OCI-LY7 (cell line): ENCODE results near the gene ATP6V0E2. TPM values are rescaled to one million over a fixed set of nuclear protein-coding genes. Genes with fewer than 3 reads are reported as not detected.
"Not testable (repeated sequence)": the region's sequence is repeated elsewhere in the genome, so short reads cannot be mapped to it uniquely, and the experiment has no call there.

Experiments used
- BruUV-seq: library from RNA; stranded (reverse); fragments of 400-500 nt; replicated peaks from 2 replicates; lab custom pipeline; 2021; lab: Mats Ljungman, UMichigan
- CTCF ChIA-PET: fragments of 300-600 bp; sonication (Branson Sonifier 250); formaldehyde crosslinking; loops from one replicate; lab custom pipeline; 2022; ENCODE audit warnings: antibody characterized with exemption; ENCODE audit not compliant: unreplicated experiment; lab: Charles Lee
- POLR2A ChIA-PET: fragments of 300-600 bp; sonication (Branson Sonifier 250); formaldehyde crosslinking; loops from one replicate; lab custom pipeline; 2022; ENCODE audit warnings: antibody characterized with exemption; lab: Charles Lee
- DNase-seq: peaks from one replicate; pipeline ENCODE4 v3.0.0-alpha.2; 2015; ENCODE audit warnings: low spot score
- H2AFZ ChIP-seq: fragments of 200-600 bp; sonication (generic), shearing (Covaris generic); 2 replicates; pipeline ENCODE4 v1.6.1; 2014; ENCODE audit warnings: mild to moderate bottlenecking, antibody characterized with exemption, low read length, moderate library complexity
- H3K27ac ChIP-seq: fragments of 200-600 bp; sonication (generic); 2 replicates; pipeline ENCODE4 v1.5.1; 2014; ENCODE audit warnings: mixed run types, low read depth, mild to moderate bottlenecking, moderate library complexity, low read length, inconsistent platforms; ENCODE audit not compliant: poor library complexity, severe bottlenecking
- H3K36me3 ChIP-seq: fragments of 200-600 bp; sonication (generic); 2 replicates; pipeline ENCODE4 v1.6.1; 2014; ENCODE audit warnings: mild to moderate bottlenecking, antibody characterized with exemption, low read length, moderate library complexity, mixed read lengths; ENCODE audit not compliant: insufficient read depth
- H3K4me1 ChIP-seq: fragments of 200-600 bp; sonication (generic); 2 replicates; pipeline ENCODE4 v1.5.1; 2014; ENCODE audit warnings: mild to moderate bottlenecking, low read length; ENCODE audit not compliant: insufficient read depth, poor library complexity, severe bottlenecking
- H3K4me2 ChIP-seq: fragments of 200-600 bp; sonication (generic); 2 replicates; pipeline ENCODE4 v1.6.1; 2014; ENCODE audit warnings: mild to moderate bottlenecking, low read length
- H3K4me3 ChIP-seq: fragments of 200-600 bp; sonication (generic); 2 replicates; pipeline ENCODE4 v1.5.1; 2014; ENCODE audit warnings: mild to moderate bottlenecking, low read depth, low read length; ENCODE audit not compliant: poor library complexity, severe bottlenecking
- H3K79me2 ChIP-seq: fragments of 200-600 bp; sonication (generic); 2 replicates; pipeline ENCODE4 v1.6.1; 2016; ENCODE audit warnings: low read depth, mild to moderate bottlenecking, low read length, moderate library complexity, mixed read lengths; ENCODE audit not compliant: insufficient read depth
- H3K9me2 ChIP-seq: fragments of 200-600 bp; sonication (generic); 2 replicates; pipeline ENCODE4 v1.6.1; 2016; ENCODE audit warnings: mild to moderate bottlenecking, low read length, mixed read lengths; ENCODE audit not compliant: insufficient read depth
- H3K9me3 ChIP-seq: fragments of 200-600 bp; sonication (generic); 2 replicates; pipeline ENCODE4 v1.6.1; 2014; ENCODE audit warnings: mild to moderate bottlenecking, mixed run types, low read length, mixed read lengths
- H4K20me1 ChIP-seq: fragments of 200-600 bp; sonication (generic); 2 replicates; pipeline ENCODE4 v1.6.1; 2014; ENCODE audit warnings: mild to moderate bottlenecking, antibody characterized with exemption, low read length, moderate library complexity, mixed read lengths; ENCODE audit not compliant: insufficient read depth
- EZH2phosphoT487 ChIP-seq: fragments of 200-600 bp; sonication (generic); IDR thresholded peaks from 2 replicates; pipeline ENCODE4 v1.6.1; 2018; ENCODE audit warnings: low read depth, borderline replicate concordance, mild to moderate bottlenecking, mixed run types, antibody characterized with exemption, low read length, moderate library complexity, mixed read lengths
- intact Hi-C: fragments of 100-400 bp; cut with micrococcal nuclease; formaldehyde crosslinking; loops from one replicate; pipeline ENCODE4 v1.10.0; 2022; ENCODE audit not compliant: unreplicated experiment
- total RNA-seq, 2 experiments: library from RNA; depleted of rRNA in 1 of 2; stranded (reverse); fragments of >200 nt in 1 of 2; shearing (Covaris generic) in 1 of 2; gene quantifications; 2 replicates each; pipeline ENCODE4 v1.2.3, GENCODE V29; 2014 to 2022
- TF ChIP-seq, protein P1 (sequence below): fragments of 200-600 bp; sonication (generic); conservative IDR thresholded peaks from 2 replicates; pipeline ENCODE4 v1.5.1; 2014; ENCODE audit warnings: mild to moderate bottlenecking, antibody characterized with exemption, low read length, moderate library complexity, mixed read lengths

The ATP6V0E2 gene
- total RNA-seq, 2 experiments from 2014 or later, result 38.6 to 48.1 TPM

DNA sequence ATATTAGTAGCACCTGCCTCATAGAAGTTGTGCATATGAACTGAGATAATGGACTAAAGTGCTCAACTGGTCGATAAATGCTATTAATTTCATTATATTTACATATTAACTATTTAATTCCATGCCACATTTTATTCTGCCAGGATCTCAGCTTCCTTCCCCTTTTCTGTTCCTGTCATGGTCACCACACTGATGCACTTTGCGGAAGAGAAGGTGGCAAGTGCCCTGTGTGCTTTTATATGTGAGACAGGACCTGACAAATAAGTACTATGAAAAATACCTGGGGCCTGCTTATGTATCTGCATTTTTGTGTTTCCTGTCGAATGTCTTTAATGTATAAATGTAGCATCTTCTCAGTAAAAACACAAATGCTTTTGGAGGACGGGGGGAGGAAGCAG, 12.2 kb downstream of the ATP6V0E2 start:
- Histone ChIP-seq H3K36me3 (no peaks in the 10 kb centered on the region), H2AFZ (no peak overlapping the region), H3K27ac (no peak overlapping the region), H4K20me1 (no peaks in the 10 kb centered on the region), H3K79me2 (no peaks in the 10 kb centered on the region), H3K9me3 (no peaks in the 10 kb centered on the region), H3K4me2 (no peak overlapping the region), H3K9me2 (no peaks in the 10 kb centered on the region), H3K4me1 (no peaks in the 10 kb centered on the region), H3K4me3 (no peak overlapping the region)
- DNase-seq, result no peak
- POLR2A ChIA-PET, result interaction anchor here (0.7 kb wide), 1 partner anchor 14 kb away, joined by 4 read pairs; no protein-coding TSS in a partner anchor
- intact Hi-C loops, result no loop called here
- no TSS peak for BruUV-seq
- TF ChIP-seq EZH2phosphoT487, result no peak
- TF ChIP-seq, protein P1, sequence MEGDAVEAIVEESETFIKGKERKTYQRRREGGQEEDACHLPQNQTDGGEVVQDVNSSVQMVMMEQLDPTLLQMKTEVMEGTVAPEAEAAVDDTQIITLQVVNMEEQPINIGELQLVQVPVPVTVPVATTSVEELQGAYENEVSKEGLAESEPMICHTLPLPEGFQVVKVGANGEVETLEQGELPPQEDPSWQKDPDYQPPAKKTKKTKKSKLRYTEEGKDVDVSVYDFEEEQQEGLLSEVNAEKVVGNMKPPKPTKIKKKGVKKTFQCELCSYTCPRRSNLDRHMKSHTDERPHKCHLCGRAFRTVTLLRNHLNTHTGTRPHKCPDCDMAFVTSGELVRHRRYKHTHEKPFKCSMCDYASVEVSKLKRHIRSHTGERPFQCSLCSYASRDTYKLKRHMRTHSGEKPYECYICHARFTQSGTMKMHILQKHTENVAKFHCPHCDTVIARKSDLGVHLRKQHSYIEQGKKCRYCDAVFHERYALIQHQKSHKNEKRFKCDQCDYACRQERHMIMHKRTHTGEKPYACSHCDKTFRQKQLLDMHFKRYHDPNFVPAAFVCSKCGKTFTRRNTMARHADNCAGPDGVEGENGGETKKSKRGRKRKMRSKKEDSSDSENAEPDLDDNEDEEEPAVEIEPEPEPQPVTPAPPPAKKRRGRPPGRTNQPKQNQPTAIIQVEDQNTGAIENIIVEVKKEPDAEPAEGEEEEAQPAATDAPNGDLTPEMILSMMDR, result no peak
- CTCF ChIA-PET, result no interaction called here

DNA sequence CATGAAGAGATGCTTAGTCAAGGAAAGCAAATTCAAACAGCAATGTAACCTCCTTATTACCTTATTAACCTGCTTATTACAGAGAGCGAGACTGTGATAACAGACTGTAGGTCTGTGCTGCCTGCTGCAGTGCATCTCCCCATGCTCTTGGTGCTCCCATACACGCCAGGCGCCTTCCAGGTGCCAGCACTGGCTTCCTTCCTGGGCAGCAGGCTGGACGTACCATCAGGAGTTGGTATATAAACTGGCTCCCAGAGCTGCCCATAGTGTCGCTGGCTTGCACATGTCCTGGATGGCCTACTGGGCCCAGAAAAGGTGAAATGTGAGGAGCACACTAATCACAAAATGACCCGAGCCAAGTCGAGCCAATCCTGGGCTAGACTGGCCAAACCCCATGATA, 13.5 kb downstream of the ATP6V0E2 start:
- CTCF ChIA-PET, result no interaction called here

DNA sequence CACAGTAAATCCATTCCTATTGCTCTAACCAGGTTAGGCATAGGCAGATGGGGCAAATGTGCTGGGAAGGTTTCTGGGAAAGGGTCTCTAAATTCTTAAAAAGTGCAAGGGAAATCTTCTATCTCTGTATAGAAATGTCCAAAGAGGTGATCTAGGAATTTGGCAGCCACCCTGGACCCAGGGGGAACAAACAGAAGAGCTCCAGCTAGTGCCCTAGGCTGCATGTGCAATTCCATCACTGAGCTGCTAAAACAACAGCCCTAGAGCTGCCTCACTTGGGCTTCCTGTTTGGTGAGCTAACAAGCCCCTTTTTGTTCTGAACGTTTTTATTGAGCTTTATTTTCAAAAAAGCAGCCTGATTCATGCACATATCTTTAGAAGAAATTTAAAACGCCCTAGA, 16.9 kb downstream of the ATP6V0E2 start:
- H3K79me2 ChIP-seq, H2AFZ ChIP-seq, H3K4me3 ChIP-seq, H3K36me3 ChIP-seq, H3K4me1 ChIP-seq, BruUV-seq, POLR2A ChIA-PET, H4K20me1 ChIP-seq, CTCF ChIA-PET, H3K9me2 ChIP-seq, H3K9me3 ChIP-seq, DNase-seq, H3K4me2 ChIP-seq, intact Hi-C loops, H3K27ac ChIP-seq: not testable (repeated sequence)

More for the DNA sequence above, 13.5 kb downstream of the ATP6V0E2 start:
- POLR2A ChIA-PET, result no interaction called here
- Histone ChIP-seq H4K20me1 (no peaks in the 10 kb centered on the region), H2AFZ (no peak overlapping the region), H3K79me2 (no peaks in the 10 kb centered on the region), H3K9me2 (no peaks in the 10 kb centered on the region), H3K4me3 (no peak overlapping the region), H3K9me3 (no peaks in the 10 kb centered on the region), H3K4me1 (no peaks in the 10 kb centered on the region), H3K36me3 (no peaks in the 10 kb centered on the region), H3K27ac (no peak overlapping the region), H3K4me2 (no peak overlapping the region)
- intact Hi-C loops, result no loop called here
- no peak for DNase-seq
- no TSS peak for BruUV-seq
- TF ChIP-seq EZH2phosphoT487, result no peak
- TF ChIP-seq, protein P1, result no peak

DNA sequence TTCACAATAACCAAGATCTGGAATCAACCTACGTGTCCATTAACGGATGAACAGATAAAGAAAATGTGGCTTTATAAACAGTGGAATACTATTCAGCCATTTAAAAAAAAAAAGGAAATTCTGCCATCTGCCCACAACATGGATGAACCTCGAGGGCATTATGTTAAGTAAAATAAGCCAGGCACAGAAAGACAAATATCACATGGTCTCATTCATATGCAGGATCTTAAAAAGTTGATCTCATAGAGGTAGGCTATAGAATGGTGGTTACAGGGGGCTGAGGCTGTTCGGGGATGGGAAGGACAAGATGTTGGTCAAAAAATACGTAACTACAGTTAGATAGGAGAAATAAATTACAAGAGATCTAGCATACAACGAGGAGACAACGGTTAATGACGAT, 21.2 kb downstream of the ATP6V0E2 start:
- POLR2A ChIA-PET, CTCF ChIA-PET, H4K20me1 ChIP-seq, H3K36me3 ChIP-seq, H3K4me1 ChIP-seq, H3K27ac ChIP-seq, H2AFZ ChIP-seq, H3K9me2 ChIP-seq, H3K4me2 ChIP-seq, H3K79me2 ChIP-seq, H3K4me3 ChIP-seq, intact Hi-C loops, H3K9me3 ChIP-seq, BruUV-seq, DNase-seq: not testable (repeated sequence)

DNA sequence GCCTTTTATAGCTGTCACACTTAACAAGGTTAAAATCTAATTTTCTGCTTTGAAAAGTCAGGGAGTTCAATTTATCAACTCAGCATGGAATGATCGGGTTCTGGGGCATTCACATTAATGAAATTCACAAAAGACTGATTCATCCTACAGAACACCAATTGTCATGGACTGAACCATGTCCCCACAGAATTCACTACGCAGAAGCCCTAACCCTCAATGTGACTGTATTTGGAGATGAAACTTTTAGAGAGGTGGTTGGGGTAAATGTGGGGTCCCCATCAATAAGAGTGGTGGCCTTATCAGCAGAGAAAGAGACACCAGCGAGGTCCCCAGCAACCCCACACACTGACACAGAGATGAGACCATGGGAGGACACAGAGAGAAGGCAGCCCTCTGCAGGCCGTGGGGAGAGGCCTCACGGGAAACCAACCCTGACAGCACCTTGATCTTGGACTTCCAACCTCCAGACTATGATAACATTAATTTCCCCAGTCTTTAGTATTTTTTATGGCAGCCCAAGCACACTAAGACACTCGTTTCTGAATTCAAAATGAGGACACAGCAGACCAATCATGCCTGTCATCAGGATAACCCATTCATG, 34.1 kb downstream of the ATP6V0E2 start:
- CTCF ChIA-PET, H3K36me3 ChIP-seq, H3K79me2 ChIP-seq, H3K9me2 ChIP-seq, H3K9me3 ChIP-seq, H2AFZ ChIP-seq, H3K4me2 ChIP-seq, H4K20me1 ChIP-seq, H3K4me3 ChIP-seq, intact Hi-C loops, H3K27ac ChIP-seq, BruUV-seq, H3K4me1 ChIP-seq, DNase-seq: not testable (repeated sequence)
- POLR2A ChIA-PET, result interaction anchor here (0.6 kb wide), 1 partner anchor 1929 kb away, joined by 3 read pairs; no protein-coding TSS in a partner anchor
